Smooth muscle cell (in vitro differentiated cells): ENCODE data around the gene BPI. TPM values are rescaled to one million over a fixed set of nuclear protein-coding genes. Genes with fewer than 3 reads are reported as not detected.
"Not testable (repeated sequence)": the region's sequence is repeated elsewhere in the genome, so short reads cannot be mapped to it uniquely, and the experiment has no call there.

ENCODE experiments used
- DNase-seq: peaks from one replicate; lab custom pipeline; 2025; ENCODE audit not compliant: unreplicated experiment; lab: John Stamatoyannopoulos, UW
- H2AFZ ChIP-seq: fragments of 200-600 bp; sonication (generic); 2 replicates; pipeline ENCODE4 v1.6.0; 2016; ENCODE audit warnings: antibody characterized with exemption, low read depth, mild to moderate bottlenecking
- H3F3A ChIP-seq: fragments of 200-600 bp; sonication (generic); 2 replicates; pipeline ENCODE4 v1.6.0; 2017; ENCODE audit warnings: antibody characterized with exemption, low read depth
- H3K27ac ChIP-seq: fragments of 200-600 bp; sonication (generic); 2 replicates; pipeline ENCODE4 v1.5.1; 2016; ENCODE audit warnings: low read depth, mild to moderate bottlenecking
- H3K27me3 ChIP-seq: fragments of 200-600 bp; sonication (generic); 2 replicates; pipeline ENCODE4 v1.6.1; 2016; ENCODE audit warnings: low read depth, mild to moderate bottlenecking
- H3K36me3 ChIP-seq: fragments of 200-600 bp; sonication (generic); 2 replicates; pipeline ENCODE4 v1.5.1; 2016; ENCODE audit warnings: low read depth
- H3K4me1 ChIP-seq: fragments of 200-600 bp; sonication (generic); 2 replicates; pipeline ENCODE4 v1.5.1; 2016; ENCODE audit warnings: low read depth
- H3K4me2 ChIP-seq: fragments of 200-600 bp; sonication (generic); 2 replicates; pipeline ENCODE4 v1.6.0; 2016; ENCODE audit warnings: mild to moderate bottlenecking
- H3K4me3 ChIP-seq: fragments of 200-600 bp; sonication (generic); 2 replicates; pipeline ENCODE4 v1.5.1; 2016; ENCODE audit warnings: mild to moderate bottlenecking
- H3K79me2 ChIP-seq: fragments of 200-600 bp; sonication (generic); 2 replicates; pipeline ENCODE4 v1.6.0; 2016; ENCODE audit warnings: low read depth, mild to moderate bottlenecking
- H3K9ac ChIP-seq: fragments of 200-600 bp; sonication (generic); 2 replicates; pipeline ENCODE4 v1.6.0; 2016; ENCODE audit warnings: low read depth
- H3K9me3 ChIP-seq: fragments of 200-600 bp; sonication (generic); replicated peaks from 2 replicates; pipeline ENCODE4 v1.5.1; 2016; ENCODE audit warnings: low read depth
- H4K20me1 ChIP-seq: fragments of 200-600 bp; sonication (generic); 2 replicates; pipeline ENCODE4 v1.6.0; 2016; ENCODE audit warnings: low read depth
- CTCF ChIP-seq: fragments of 200-600 bp; sonication (generic); IDR thresholded peaks from 2 replicates; pipeline ENCODE4 v1.5.1; 2017; ENCODE audit warnings: borderline replicate concordance, mild to moderate bottlenecking, antibody characterized with exemption; ENCODE audit not compliant: insufficient read depth, poor library complexity, severe bottlenecking
- WGBS: methylation state at CpG from one replicate; pipeline ENCODE4 v1.1.7; 2016; ENCODE audit warnings: low lambda C conversion rate; 5-methylcytosine and 5-hydroxymethylcytosine counted together
- polyA plus RNA-seq: library from polyadenylated mRNA; unstranded; fragments of >200 nt; fragmentation: Nextera tagmentation; extraction: Ambion mirVana; gene quantifications from 2 replicates; pipeline ENCODE4 v1.2.1, GENCODE V29; 2016
- total RNA-seq: library from RNA; depleted of rRNA; stranded (reverse); fragments of >200 nt; gene quantifications from 2 replicates; pipeline ENCODE4 v1.2.3, GENCODE V29; 2014

Gene BPI
- total and polyA plus RNA-seq, 2 experiments from 2014 or later = not detected

GRCh38 chr20:38278763-38279162 is 25.2 kb upstream of the BPI start:
- no peaks in the 10 kb centered on the region for H3K9me3 ChIP-seq
- no peaks in the 10 kb centered on the region for H3K4me1 ChIP-seq
- H3K36me3 ChIP-seq = no peaks in the 10 kb centered on the region
- no peak overlapping the region for H3K27ac ChIP-seq
- TF ChIP-seq CTCF = no peak
- H2AFZ ChIP-seq = no peak overlapping the region
- DNase-seq = no peak
- no peaks in the 10 kb centered on the region for H3K79me2 ChIP-seq
- H4K20me1 ChIP-seq = no peaks in the 10 kb centered on the region
- WGBS = 90% methylated on average over 2 of the region's 2 CpGs
- no peaks in the 10 kb centered on the region for H3K27me3 ChIP-seq
- no peak overlapping the region for H3K4me3 ChIP-seq
- no peaks in the 10 kb centered on the region for H3F3A ChIP-seq
- no peak overlapping the region for H3K4me2 ChIP-seq
- H3K9ac ChIP-seq = no peak overlapping the region

GRCh38 chr20:38281176-38281915 is 22.6 kb upstream of the BPI start:
- H3K4me1 ChIP-seq, H3K27ac ChIP-seq, H3K4me2 ChIP-seq, H3K4me3 ChIP-seq, H3F3A ChIP-seq, H3K27me3 ChIP-seq, H4K20me1 ChIP-seq, H3K36me3 ChIP-seq, H2AFZ ChIP-seq, H3K9me3 ChIP-seq, H3K9ac ChIP-seq, DNase-seq, H3K79me2 ChIP-seq: not testable (repeated sequence)
- WGBS = 85% methylated on average over 6 of the region's 6 CpGs

- no peak for DNase-seq
- Histone ChIP-seq H3K27ac (no peak overlapping the region), H3F3A (no peaks in the 10 kb centered on the region), H4K20me1 (no peaks in the 10 kb centered on the region), H3K36me3 (no peaks in the 10 kb centered on the region), H3K4me1 (no peaks in the 10 kb centered on the region), H3K4me3 (no peak overlapping the region), H2AFZ (no peak overlapping the region), H3K9ac (no peak overlapping the region), H3K27me3 (no peaks in the 10 kb centered on the region), H3K4me2 (no peak overlapping the region), H3K79me2 (no peaks in the 10 kb centered on the region), H3K9me3 (no peaks in the 10 kb centered on the region)
- TF ChIP-seq CTCF = no peak
- WGBS = 92% methylated on average over 2 of the region's 2 CpGs
Measured at GRCh38 chr20:38283236-38283635, 20.7 kb upstream of the BPI start.

- H3K9ac ChIP-seq, H3K79me2 ChIP-seq, H3K9me3 ChIP-seq, H2AFZ ChIP-seq, H3K27ac ChIP-seq, H3K4me3 ChIP-seq, H3K4me1 ChIP-seq, H4K20me1 ChIP-seq, H3K4me2 ChIP-seq, DNase-seq, H3K27me3 ChIP-seq, H3K36me3 ChIP-seq, H3F3A ChIP-seq: not testable (repeated sequence)
- 91% methylated on average over 7 of the region's 7 CpGs for WGBS
Measured at GRCh38 chr20:38284066-38284650, 19.8 kb upstream of the BPI start.
